Nephron (organoid): ENCODE results near the gene MKNK1.

Source experiments
- H3K27ac Mint-ChIP-seq, 3 experiments: 2 replicates each; pipeline ENCODE4 v1.8.0; 2020; ENCODE audit warnings: mixed read lengths in 3 of 3, mild to moderate bottlenecking in 2 of 3, moderate library complexity in 1 of 3
- H3K27me3 Mint-ChIP-seq: 2 replicates; pipeline ENCODE4 v1.8.0; 2021; ENCODE audit warnings: low read depth, mild to moderate bottlenecking, moderate library complexity, mixed read lengths
- H3K36me3 Mint-ChIP-seq: 2 replicates; pipeline ENCODE4 v1.8.0; 2020; ENCODE audit warnings: low read depth, mixed read lengths
- H3K4me1 Mint-ChIP-seq: 2 replicates; pipeline ENCODE4 v1.8.0; 2020; ENCODE audit warnings: mixed read lengths
- H3K4me3 Mint-ChIP-seq, 3 experiments: 2 replicates each; pipeline ENCODE4 v1.8.0; 2020; ENCODE audit warnings: mild to moderate bottlenecking in 3 of 3, mixed read lengths in 3 of 3, moderate library complexity in 2 of 3
- H3K9me3 Mint-ChIP-seq: 2 replicates; pipeline ENCODE4 v1.8.0; 2020; ENCODE audit warnings: mixed read lengths
- TF ChIP-seq, protein P1 (sequence below), 3 experiments: fragments of 200-600 bp; sonication (generic); IDR thresholded peaks; one replicate each; pipeline ENCODE4 v1.5.0; 2021; ENCODE audit warnings: antibody characterized with exemption in 3 of 3; ENCODE audit not compliant: unreplicated experiment in 3 of 3

MKNK1 gene

DNA sequence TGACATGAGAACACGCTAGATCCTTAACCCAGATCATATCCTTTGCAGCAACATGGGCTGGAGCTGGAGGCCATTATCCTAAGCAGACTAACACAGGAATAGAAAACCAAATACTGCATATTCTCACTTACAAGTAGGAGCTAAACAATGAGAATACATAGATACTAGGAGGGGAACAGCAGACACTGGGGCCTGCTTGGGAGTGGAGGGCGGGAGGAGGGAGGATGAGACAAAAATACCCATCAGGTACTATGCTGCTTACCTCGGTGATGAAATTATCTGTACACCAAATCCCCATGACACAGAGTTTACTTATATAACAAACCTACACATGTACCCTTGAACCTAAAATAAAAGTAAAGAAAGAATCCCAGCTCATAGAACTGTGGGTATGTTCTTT is 13.8 kb upstream of the MKNK1 start:
- peak overlapping the region; percentile 93 to 94 (median 94) for H3K4me3 Mint-ChIP-seq

DNA sequence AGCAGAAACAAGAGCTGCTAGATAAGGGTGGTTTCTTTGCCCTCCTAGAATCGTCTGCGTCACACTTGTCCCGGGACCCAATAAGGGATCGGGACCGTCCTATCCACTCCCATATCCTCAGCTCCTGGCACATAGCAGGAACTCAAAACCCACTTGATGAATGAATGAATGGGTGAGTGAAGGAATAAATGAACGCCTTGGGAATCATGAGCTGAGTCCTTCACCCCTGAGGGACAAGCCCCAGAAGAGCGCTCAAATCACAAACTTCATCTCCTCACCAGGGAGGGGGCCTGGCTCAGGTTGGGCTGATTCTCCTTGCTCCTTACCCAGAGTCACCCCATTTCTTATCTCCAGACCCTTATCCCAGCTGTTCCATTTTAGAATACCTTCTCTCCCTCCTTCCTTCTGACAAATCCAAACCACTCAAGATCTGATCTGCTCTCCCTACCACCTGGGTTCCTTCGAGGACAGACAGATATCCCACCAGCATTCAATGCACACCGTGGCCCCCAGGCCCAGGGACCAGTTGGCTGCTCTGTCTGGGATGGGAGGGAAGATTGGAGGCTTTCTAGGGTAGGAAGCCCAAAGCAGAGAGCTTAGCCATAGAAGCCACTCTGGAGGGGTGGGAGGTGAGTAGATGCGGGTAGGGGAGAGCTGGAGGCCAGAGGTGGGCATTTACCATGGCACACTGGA is 13.2 kb upstream of the MKNK1 start:
- Mint-ChIP-seq H3K9me3 (no peaks in the 10 kb centered on the region), H3K27ac (peak overlapping the region; percentile 60 to 94 (median 74)), H3K4me3 (peak overlapping the region; percentile 93 to 94 (median 94)), H3K4me1 (peaks cover 37% of the 10 kb centered on the region), H3K27me3 (peaks cover 6% of the 10 kb centered on the region), H3K36me3 (no peaks in the 10 kb centered on the region)
- TF ChIP-seq, protein P1, sequence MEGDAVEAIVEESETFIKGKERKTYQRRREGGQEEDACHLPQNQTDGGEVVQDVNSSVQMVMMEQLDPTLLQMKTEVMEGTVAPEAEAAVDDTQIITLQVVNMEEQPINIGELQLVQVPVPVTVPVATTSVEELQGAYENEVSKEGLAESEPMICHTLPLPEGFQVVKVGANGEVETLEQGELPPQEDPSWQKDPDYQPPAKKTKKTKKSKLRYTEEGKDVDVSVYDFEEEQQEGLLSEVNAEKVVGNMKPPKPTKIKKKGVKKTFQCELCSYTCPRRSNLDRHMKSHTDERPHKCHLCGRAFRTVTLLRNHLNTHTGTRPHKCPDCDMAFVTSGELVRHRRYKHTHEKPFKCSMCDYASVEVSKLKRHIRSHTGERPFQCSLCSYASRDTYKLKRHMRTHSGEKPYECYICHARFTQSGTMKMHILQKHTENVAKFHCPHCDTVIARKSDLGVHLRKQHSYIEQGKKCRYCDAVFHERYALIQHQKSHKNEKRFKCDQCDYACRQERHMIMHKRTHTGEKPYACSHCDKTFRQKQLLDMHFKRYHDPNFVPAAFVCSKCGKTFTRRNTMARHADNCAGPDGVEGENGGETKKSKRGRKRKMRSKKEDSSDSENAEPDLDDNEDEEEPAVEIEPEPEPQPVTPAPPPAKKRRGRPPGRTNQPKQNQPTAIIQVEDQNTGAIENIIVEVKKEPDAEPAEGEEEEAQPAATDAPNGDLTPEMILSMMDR (IDR thresholded peaks at IDR 0.05; ENCODE audit: unreplicated experiment in 3 of 3): no peak

More for the DNA sequence above, 13.8 kb upstream of the MKNK1 start:
- peak overlapping the region in 2 of 3 experiments; percentile 74 to 94 for H3K27ac Mint-ChIP-seq
- no peaks in the 10 kb centered on the region for H3K36me3 Mint-ChIP-seq
- TF ChIP-seq, protein P1 (IDR thresholded peaks at IDR 0.05; ENCODE audit: unreplicated experiment in 3 of 3): no peak
- peaks cover 6% of the 10 kb centered on the region for H3K27me3 Mint-ChIP-seq
- H3K9me3 Mint-ChIP-seq: no peaks in the 10 kb centered on the region
- peaks cover 36% of the 10 kb centered on the region for H3K4me1 Mint-ChIP-seq

DNA sequence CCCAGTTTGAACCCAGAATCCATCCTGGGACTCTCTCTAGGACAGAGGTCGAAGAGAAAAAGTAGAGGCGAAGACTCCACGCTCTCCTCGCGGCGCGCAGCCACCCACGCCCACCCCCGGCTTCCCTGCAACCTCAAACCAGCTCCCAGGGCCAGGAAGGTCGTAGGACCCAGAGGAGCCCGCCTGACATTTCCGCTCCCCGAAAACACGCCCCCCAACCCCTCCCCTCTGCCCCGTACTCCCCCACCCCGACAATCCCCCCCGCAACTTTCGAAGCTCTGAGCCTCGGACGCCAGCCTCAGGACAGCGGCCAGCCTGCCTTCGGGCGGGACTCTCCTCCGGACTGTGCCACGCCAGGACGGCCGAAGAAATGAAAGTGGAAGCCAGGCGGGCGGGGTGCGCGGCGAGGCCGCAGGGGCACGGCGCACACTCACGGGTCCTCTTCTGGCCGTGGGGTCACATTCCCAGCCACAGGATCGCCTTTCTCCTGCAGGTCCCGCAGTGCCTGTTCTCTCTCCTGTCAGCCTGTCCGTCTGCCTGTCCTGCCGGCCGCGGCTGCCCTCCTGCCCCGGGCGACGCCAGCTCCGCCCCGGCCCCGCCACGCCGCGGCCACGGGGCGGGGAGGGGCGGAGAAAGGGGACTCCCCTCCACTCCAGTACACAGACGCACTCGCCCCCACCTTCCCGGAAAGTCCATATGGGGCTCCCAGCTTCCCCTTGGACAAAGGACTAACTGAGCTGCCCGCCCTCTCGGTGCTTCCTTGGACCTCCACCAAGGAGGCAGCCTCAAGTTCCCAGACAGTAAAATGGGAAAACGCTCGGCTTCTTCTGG is 12.4 kb upstream of the MKNK1 start, which contains the start of gene MOB3C:
MOB3C (minus strand) TSS at position 535 of the 831 bp plus-strand sequence. CDS start 3,490 bp downstream, outside the sequence.
- Mint-ChIP-seq H3K4me3 (peak within 1 kb of the TSS; percentile 93 to 94 (median 94)), H3K4me1 (peaks cover 34% of the 10 kb centered on the region)

DNA sequence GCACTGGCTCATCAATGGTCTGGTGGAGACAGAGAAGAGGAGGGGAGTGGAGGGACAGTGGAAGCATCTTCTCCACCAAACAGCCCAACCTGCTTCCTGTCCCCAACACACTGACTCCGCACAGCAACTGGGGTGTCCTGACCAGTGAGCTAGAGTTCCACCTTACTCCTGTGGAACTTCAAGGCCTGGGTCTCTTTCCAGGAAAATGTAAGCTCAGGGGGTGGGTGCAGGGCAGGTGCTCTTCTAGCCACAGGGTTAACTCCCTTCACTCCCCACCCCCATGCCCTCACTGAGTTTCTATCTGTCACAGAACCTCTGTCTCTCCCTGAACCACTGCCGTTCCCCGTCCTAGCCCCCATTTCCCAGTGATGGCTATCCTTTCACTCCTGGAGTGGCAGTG is 11.7 kb upstream of the MKNK1 start:
- Mint-ChIP-seq H3K9me3 (no peaks in the 10 kb centered on the region), H3K27ac (peak overlapping the region in 2 of 3 experiments; percentile 74 to 86), H3K27me3 (peaks cover 3% of the 10 kb centered on the region), H3K4me1 (peaks cover 40% of the 10 kb centered on the region), H3K36me3 (peaks cover 4% of the 10 kb centered on the region), H3K4me3 (peak overlapping the region; percentile 89 to 94 (median 93))
- TF ChIP-seq, protein P1 (IDR thresholded peaks at IDR 0.05; ENCODE audit: unreplicated experiment in 3 of 3): no peak

More for the DNA sequence above, 12.4 kb upstream of the MKNK1 start, which contains the start of gene MOB3C:
- H3K27ac Mint-ChIP-seq: peak within 1 kb of the TSS; percentile 60 to 94 (median 74)
- H3K27me3 Mint-ChIP-seq: peaks cover 6% of the 10 kb centered on the region
- TF ChIP-seq, protein P1 (IDR thresholded peaks at IDR 0.05; ENCODE audit: unreplicated experiment in 3 of 3): no peak
- H3K9me3 Mint-ChIP-seq: no peaks in the 10 kb centered on the region
- no peaks in the 10 kb centered on the region for H3K36me3 Mint-ChIP-seq

DNA sequence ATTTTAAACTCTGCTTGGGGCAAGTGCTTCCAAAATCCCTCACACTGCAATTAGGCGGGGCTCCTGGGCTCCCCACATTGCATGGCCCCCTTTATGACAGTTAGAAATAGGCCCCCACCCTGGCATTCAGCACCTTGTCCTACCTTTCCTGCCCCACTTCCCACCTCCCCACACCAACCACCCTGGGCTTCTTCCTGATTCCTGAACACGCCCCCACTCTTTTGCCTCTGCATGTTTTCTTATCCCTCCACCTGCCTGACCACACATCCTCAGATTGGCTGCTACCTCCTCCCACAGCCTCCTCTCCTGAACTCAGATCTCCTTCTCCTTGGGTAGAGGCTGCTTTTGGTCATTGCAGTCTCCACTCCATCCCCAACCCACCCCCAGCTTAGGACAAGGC is 11.0 kb upstream of the MKNK1 start:
- peaks cover 6% of the 10 kb centered on the region for H3K27me3 Mint-ChIP-seq
- H3K27ac Mint-ChIP-seq: peak overlapping the region in 2 of 3 experiments; percentile 12 to 55
- H3K9me3 Mint-ChIP-seq: no peaks in the 10 kb centered on the region
- peaks cover 7% of the 10 kb centered on the region for H3K36me3 Mint-ChIP-seq
- peak overlapping the region; percentile 89 to 94 (median 93) for H3K4me3 Mint-ChIP-seq
- peaks cover 40% of the 10 kb centered on the region for H3K4me1 Mint-ChIP-seq
- TF ChIP-seq, protein P1 (IDR thresholded peaks at IDR 0.05; ENCODE audit: unreplicated experiment in 3 of 3): no peak
